ENCODE results near the gene METTL5.
A peak's percentile ranks its signal among the peaks of the same experiment; 100 is the strongest.
"Not testable (repeated sequence)": the region's sequence is repeated elsewhere in the genome, so short reads cannot be mapped to it uniquely, and the experiment has no call there.

Gene METTL5

GRCh38 chr2:169824373-169825333 lies at the start of gene METTL5:
Gene METTL5, minus strand, starts transcription at chr2:169824905. Its CDS starts 308 bp downstream, at chr2:169824597.
- peak; percentile 81 for DNase-seq

- no peak for DNase-seq
Observed at GRCh38 chr2:169871994-169872393, 47.3 kb upstream of the METTL5 start.

- DNase-seq = not testable (repeated sequence)
Observed at GRCh38 chr2:169871369-169871768, 46.7 kb upstream of the METTL5 start.

GRCh38 chr2:169868951-169869350 lies 44.2 kb upstream of the METTL5 start:
- no peak for DNase-seq

GRCh38 chr2:169867579-169867978 lies 42.9 kb upstream of the METTL5 start:
- no peak for DNase-seq

GRCh38 chr2:169866230-169866629 lies 41.5 kb upstream of the METTL5 start:
- DNase-seq = not testable (repeated sequence)

GRCh38 chr2:169865492-169865891 lies 40.8 kb upstream of the METTL5 start:
- no peak for DNase-seq

- DNase-seq = no peak
Observed at GRCh38 chr2:169862816-169863215, 38.1 kb upstream of the METTL5 start.

- no peak for DNase-seq
Observed at GRCh38 chr2:169860149-169860548, 35.4 kb upstream of the METTL5 start.

GRCh38 chr2:169859423-169859822 lies 34.7 kb upstream of the METTL5 start:
- no peak for DNase-seq

- DNase-seq = not testable (repeated sequence)
Observed at GRCh38 chr2:169855281-169856258, 30.9 kb upstream of the METTL5 start.

- DNase-seq = no peak
Observed at GRCh38 chr2:169853041-169853668, 28.4 kb upstream of the METTL5 start.

GRCh38 chr2:169849710-169850109 lies 25.0 kb upstream of the METTL5 start:
- no peak for DNase-seq

GRCh38 chr2:169848959-169849693 lies 24.4 kb upstream of the METTL5 start:
- DNase-seq = not testable (repeated sequence)

- no peak for DNase-seq
Observed at GRCh38 chr2:169845016-169845415, 20.3 kb upstream of the METTL5 start.

- not testable (repeated sequence) for DNase-seq
Observed at GRCh38 chr2:169841625-169842024, 16.9 kb upstream of the METTL5 start.

- DNase-seq = no peak
Observed at GRCh38 chr2:169840747-169841142, 16.0 kb upstream of the METTL5 start.

- no peak for DNase-seq
Observed at GRCh38 chr2:169839954-169840746, 15.4 kb upstream of the METTL5 start.

- no peak for DNase-seq
Observed at GRCh38 chr2:169838743-169839489, 14.2 kb upstream of the METTL5 start.

- no peak for DNase-seq
Observed at GRCh38 chr2:169834401-169834800, 9.7 kb upstream of the METTL5 start.
